Measurements from ENCODE around the gene PFDN4.

- TF ChIP-seq, protein P1, sequence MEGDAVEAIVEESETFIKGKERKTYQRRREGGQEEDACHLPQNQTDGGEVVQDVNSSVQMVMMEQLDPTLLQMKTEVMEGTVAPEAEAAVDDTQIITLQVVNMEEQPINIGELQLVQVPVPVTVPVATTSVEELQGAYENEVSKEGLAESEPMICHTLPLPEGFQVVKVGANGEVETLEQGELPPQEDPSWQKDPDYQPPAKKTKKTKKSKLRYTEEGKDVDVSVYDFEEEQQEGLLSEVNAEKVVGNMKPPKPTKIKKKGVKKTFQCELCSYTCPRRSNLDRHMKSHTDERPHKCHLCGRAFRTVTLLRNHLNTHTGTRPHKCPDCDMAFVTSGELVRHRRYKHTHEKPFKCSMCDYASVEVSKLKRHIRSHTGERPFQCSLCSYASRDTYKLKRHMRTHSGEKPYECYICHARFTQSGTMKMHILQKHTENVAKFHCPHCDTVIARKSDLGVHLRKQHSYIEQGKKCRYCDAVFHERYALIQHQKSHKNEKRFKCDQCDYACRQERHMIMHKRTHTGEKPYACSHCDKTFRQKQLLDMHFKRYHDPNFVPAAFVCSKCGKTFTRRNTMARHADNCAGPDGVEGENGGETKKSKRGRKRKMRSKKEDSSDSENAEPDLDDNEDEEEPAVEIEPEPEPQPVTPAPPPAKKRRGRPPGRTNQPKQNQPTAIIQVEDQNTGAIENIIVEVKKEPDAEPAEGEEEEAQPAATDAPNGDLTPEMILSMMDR (IDR thresholded peaks at IDR 0.05): no peak
- no peak for TF ChIP-seq POLR2A (IDR thresholded peaks at IDR 0.05)
Observed at GRCh38 chr20:54189630-54190029, 18.3 kb upstream of the PFDN4 start.
